ENCODE data around the gene LENEP. TPM values are rescaled to one million over a fixed set of nuclear protein-coding genes. Genes with fewer than 3 reads are reported as not detected.

Gene LENEP
- total RNA-seq, 1 experiment from 2014 or later: 2.8 TPM

DNA sequence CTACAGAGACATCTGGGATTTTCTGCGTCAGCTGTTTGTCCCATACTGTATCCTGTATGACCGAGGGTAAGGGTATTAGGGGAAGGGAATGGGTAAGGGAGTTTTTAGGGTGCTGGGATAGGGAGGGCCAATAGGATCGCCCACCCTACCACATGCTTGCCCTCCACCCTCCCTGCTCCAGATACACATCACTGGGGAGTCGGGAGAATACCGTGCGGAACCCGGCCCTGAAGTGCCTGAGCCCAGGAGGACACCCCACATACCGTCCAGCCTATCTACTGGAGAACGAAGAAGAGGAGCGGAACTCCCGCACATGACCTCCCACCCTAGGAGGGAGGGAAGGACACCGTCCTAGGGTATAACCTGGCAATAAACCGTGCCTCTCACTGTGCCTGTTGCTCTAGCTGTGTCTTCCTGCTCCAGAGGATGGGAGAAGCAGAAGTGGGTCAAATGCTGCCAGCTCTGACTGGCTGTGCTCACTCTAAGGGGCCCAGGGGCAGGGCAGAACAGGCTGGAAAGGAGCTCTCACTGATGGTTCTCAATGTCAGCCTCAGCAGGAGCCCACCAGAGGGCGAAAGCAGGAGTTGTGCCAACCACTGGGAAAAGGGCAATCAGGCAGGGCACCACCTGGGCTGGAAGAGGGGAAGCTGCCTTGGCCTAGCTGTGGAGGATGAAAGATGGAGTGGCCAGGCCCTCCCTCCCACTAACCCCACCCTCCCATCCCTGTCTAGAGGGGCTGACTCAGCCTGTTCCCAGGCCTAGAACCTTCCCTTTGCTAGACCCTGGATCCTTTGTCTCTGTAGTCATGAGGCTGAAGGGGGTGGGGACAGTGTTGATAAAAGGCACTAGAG lies 440 bp upstream of the LENEP start:
- Histone ChIP-seq H2BK5ac (ENCODE audit: insufficient read length, low read length) (no peak overlapping the region), H3K56ac (ENCODE audit: insufficient read length, low read depth, low read length) (no peak overlapping the region), H4K20me1 (ENCODE audit: control insufficient read depth, insufficient read depth, insufficient read length) (no peaks in the 10 kb centered on the region), H2BK12ac (ENCODE audit: insufficient read length, low read depth, low read length) (no peak overlapping the region), H3K9ac (ENCODE audit: extremely low read depth, insufficient read length, low read length) (no peak overlapping the region), H2AK5ac (ENCODE audit: insufficient read length, low read length) (no peak overlapping the region), H3K79me1 (ENCODE audit: insufficient read depth, low read depth, low read length, poor library complexity, severe bottlenecking) (peaks cover 1% of the 10 kb centered on the region), H3K27ac (ENCODE audit: insufficient read length, low read depth, low read length) (no peak overlapping the region), H3K23ac (ENCODE audit: insufficient read length, low read depth, low read length) (no peak overlapping the region), H3K4me2 (ENCODE audit: insufficient read depth, insufficient read length, low read length) (no peak overlapping the region), H3K79me2 (ENCODE audit: insufficient read depth, low read length) (no peaks in the 10 kb centered on the region), H4K91ac (ENCODE audit: insufficient read length, low read depth, low read length) (no peak overlapping the region), H3T11ph (ENCODE audit: low read length) (no peak overlapping the region), H3K4ac (ENCODE audit: low read depth, low read length) (no peak overlapping the region), H3K14ac (ENCODE audit: insufficient read depth, low read length) (no peak overlapping the region; the same call in 1 of the 2 replicates), H3K4me1 (ENCODE audit: insufficient read depth, low read length) (no peaks in the 10 kb centered on the region; the same call in 1 of the 2 replicates), H2BK120ac (ENCODE audit: low read depth, low read length, poor library complexity, severe bottlenecking) (no peak overlapping the region), H2BK15ac (ENCODE audit: low read depth, low read length) (no peak overlapping the region), H2AFZ (ENCODE audit: low read length) (no peak overlapping the region), H3K18ac (ENCODE audit: insufficient read length, low read depth, low read length) (no peak overlapping the region), H2BK20ac (ENCODE audit: low read depth, low read length, poor library complexity, severe bottlenecking) (no peak overlapping the region), H3K9me3 (ENCODE audit: control insufficient read depth, low read depth, low read length) (no peaks in the 10 kb centered on the region), H4K8ac (replicated peaks; ENCODE audit: insufficient read length, low read depth, low read length) (no peak overlapping the region), H3K27me3 (ENCODE audit: insufficient read depth, low read length) (no peaks in the 10 kb centered on the region), H4K5ac (ENCODE audit: insufficient read length, low read depth, low read length) (no peak overlapping the region), H3K23me2 (ENCODE audit: insufficient read length, low read depth, low read length, poor library complexity, severe bottlenecking) (no peaks in the 10 kb centered on the region)
- H3K9me3 Mint-ChIP-seq: no peaks in the 10 kb centered on the region; a peak in 1 of 5 replicates
- peak overlapping the region; percentile 53 to 80 (median 65); a peak in 4 of 7 replicates for H3K27ac Mint-ChIP-seq
- DNase-seq: peak; percentile 62
- no peak overlapping the region for H3K4me3 Mint-ChIP-seq
- no CpG with 5 or more reads among the region's 14 CpGs for WGBS (ENCODE audit: extremely low coverage, insufficient read length, low lambda C conversion rate)
- H3K27me3 Mint-ChIP-seq (ENCODE audit: low read depth): peaks cover 3% of the 10 kb centered on the region
- H3K36me3 Mint-ChIP-seq (ENCODE audit: insufficient read depth in 1 of 3, low read depth in 3 of 3): peaks cover 24 to 36% (median 33%) of the 10 kb centered on the region in 3 experiments
- H3K4me1 Mint-ChIP-seq: peaks cover 8 to 15% of the 10 kb centered on the region in 2 experiments; a peak in 3 of 4 replicates
- TF ChIP-seq, protein P1, sequence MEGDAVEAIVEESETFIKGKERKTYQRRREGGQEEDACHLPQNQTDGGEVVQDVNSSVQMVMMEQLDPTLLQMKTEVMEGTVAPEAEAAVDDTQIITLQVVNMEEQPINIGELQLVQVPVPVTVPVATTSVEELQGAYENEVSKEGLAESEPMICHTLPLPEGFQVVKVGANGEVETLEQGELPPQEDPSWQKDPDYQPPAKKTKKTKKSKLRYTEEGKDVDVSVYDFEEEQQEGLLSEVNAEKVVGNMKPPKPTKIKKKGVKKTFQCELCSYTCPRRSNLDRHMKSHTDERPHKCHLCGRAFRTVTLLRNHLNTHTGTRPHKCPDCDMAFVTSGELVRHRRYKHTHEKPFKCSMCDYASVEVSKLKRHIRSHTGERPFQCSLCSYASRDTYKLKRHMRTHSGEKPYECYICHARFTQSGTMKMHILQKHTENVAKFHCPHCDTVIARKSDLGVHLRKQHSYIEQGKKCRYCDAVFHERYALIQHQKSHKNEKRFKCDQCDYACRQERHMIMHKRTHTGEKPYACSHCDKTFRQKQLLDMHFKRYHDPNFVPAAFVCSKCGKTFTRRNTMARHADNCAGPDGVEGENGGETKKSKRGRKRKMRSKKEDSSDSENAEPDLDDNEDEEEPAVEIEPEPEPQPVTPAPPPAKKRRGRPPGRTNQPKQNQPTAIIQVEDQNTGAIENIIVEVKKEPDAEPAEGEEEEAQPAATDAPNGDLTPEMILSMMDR (conservative IDR thresholded peaks at IDR 0.05): peak; percentile 44; the same call in 2 of the 3 replicates
